GM19452 (cell line): ENCODE data around the gene CEMIP2.

Experiments
- ATAC-seq: cut with Tn5 transposase; IDR thresholded peaks from one replicate; pipeline ENCODE4 v1.9.1; 2021; ENCODE audit not compliant: unreplicated experiment

CEMIP2 gene

DNA sequence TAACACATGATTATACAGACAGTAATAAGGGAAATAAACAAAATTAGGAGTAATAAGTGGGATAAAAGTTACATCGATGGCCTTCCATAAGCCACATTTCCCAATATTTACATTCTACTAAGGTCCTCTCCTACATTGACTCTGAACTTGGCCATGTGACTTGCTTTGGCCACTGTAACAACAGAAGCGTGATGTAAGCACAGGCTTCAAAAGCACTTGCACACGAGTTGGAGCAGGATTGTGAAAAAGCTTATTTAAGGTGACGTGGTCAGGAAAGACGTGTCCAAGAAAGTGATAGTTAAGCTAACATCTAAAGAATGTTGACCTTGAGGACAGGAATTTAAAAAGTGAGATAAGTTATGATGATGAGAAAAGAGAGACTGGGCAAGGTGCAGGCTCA is 9.8 kb upstream of the CEMIP2 start:
- ATAC-seq: no peak

- peak; percentile 86 for ATAC-seq
Measured at GRCh38 chr9:71774920-71775319, 6.6 kb upstream of the CEMIP2 start.

GRCh38 chr9:71772726-71773125 is 4.4 kb upstream of the CEMIP2 start:
- no peak for ATAC-seq

DNA sequence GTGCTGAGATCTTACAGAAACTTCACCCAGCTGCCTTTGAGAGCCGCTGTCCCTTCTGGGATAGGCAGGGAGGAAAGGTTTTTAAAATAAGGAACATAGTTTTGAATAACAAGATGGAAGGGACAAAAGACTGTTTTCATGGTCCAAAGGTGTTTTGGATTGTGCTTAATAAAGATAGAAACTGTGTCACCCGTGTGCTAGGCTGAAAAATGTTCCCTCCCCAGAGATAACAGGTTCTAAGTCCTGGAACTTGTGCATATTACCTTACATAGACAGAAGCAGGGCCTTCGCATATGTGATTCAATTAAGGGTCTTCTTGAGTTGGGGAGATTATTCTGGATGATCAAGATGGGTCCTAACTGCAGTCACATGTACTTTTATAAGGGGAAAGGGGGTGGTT is 1.9 kb upstream of the CEMIP2 start:
- ATAC-seq: no peak

DNA sequence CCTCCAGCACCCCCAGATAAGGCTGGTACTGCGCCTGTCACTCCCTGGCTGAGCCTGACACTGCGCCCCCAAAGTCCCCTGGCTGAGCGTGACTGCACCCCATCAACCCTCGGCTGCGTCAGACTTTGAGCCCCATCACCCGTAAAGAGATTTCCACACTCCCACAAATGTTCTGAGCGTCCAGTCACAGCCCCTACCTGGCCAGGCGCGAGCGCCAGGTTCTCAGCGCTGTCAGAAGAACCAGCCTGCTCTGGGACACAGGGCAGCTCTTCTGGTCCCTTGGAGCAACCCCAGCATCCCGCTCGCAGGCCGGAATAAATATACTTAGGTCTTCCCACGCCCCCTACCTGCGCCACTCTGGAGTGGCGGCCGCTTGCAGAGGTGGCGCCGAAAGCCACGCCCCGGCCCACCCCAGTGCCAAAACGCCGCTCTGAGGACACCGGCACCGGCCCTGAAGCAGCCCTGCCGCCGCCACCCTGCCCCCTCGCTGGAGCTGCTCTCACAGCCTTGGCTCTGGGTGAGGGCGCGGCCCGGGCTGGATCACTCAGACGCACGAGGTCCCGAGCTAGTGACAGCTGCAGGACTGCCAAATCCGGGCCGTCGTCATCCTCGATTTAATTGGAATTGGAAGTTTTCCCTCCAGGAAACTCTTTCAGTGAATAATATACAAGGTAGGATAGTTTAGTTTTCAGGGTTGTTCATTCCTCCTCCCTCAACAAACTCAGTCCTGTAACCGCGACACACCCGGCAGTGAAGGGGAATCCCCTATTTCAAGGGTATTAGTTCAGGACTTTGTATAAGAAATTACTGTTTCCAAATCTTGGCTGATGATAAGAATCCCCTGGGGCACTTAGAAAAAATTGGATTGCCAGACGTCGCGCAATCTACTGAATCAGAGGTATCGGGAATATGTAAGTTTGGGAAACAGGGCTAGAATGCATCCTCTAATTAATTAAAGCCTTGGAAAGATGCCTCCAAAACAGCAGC is 1.2 kb upstream of the CEMIP2 start:
- ATAC-seq: peak; percentile 43

DNA sequence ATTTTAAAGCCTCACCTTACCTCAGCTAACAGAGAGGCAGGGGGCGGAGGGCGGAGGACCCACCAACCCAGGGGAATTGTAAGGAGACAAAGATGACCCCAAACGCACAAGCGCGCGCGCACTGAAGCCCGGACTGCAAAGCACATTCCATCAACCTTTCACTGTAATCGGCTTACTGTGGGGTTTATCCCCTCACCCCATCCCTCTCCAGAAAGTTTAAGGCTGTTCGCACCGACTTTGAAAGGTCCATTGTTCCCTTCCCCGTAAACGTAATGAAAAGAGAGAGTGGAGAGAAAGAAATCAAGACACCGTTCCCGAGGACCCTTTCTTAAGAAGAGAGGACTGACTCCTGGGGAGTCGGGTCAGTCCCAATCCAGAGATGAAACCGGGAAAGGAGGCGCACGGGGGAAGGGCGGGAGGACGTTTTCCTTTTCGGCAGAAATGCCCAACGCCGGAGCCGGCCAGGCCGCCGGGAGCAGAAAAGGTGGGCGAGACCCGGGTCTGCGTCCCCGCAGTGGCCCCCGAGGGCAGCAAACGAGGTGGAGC is 464 bp downstream of the CEMIP2 start:
- ATAC-seq: no peak

GRCh38 chr9:71767163-71767775 is 1.0 kb downstream of the CEMIP2 start:
- no peak for ATAC-seq

- ATAC-seq: peak; percentile 18
Measured at GRCh38 chr9:71766663-71767062, 1.6 kb downstream of the CEMIP2 start.

- no peak for ATAC-seq
Measured at GRCh38 chr9:71765693-71766092, 2.6 kb downstream of the CEMIP2 start.

DNA sequence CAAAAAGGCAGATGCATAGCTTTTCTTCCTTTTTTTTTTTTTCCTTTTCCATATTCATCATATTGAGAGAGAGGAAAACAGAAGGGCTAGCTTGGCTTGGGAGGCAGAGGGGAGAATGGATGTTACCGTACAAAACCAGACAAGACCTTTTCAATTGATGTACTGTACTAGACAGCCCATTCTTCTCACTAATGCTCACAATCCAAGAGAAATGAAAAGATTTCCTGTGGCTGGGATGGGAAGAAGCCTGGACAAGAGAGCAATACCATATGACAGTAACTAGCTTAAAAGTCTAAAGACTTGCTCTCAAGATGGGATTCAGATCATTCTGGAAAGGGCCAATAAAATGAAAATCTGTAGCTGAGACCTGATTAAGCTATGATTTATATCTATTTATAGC is 3.4 kb downstream of the CEMIP2 start:
- no peak for ATAC-seq

- no peak for ATAC-seq
Measured at GRCh38 chr9:71764463-71764862, 3.9 kb downstream of the CEMIP2 start.

DNA sequence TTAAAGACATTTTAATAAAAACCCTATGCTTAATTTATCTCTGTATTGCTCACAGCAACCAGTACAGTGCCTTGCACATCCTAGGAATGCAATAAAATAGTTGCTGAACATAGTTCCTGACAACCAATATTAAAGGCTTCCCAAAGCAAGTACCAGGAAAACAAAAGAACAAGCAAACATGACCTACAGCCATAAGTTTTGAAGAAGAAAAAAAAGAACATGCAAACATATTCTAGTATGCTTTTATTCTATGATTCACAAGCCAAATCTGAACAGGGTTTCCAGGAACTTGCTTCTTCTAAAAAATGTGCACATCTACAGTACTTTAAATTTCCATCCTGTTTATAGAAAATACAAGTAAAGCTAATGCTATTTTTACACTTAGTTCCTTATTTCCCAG is 4.5 kb downstream of the CEMIP2 start:
- ATAC-seq: no peak

- no peak for ATAC-seq
Measured at GRCh38 chr9:71762900-71763653, 5.2 kb downstream of the CEMIP2 start.

DNA sequence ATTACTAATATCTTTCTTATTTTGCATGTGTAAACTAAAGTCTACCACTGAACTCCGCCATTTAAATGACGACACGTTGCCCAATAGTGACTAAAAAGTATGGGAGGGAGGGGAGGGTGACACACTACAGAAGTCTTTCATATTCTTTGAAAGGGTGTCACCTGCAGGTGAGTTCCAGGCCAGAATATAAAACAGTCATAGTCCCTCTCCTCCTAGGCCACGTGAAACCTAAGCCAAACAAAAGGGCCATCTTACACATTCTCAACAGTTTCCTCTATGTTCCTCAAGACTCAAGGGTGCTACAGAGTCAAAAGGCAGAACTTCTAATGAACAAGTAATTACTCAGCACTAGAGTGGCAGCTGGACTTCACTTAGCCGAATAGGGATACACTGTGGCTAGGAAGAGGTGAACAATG is 6.4 kb downstream of the CEMIP2 start:
- no peak for ATAC-seq

DNA sequence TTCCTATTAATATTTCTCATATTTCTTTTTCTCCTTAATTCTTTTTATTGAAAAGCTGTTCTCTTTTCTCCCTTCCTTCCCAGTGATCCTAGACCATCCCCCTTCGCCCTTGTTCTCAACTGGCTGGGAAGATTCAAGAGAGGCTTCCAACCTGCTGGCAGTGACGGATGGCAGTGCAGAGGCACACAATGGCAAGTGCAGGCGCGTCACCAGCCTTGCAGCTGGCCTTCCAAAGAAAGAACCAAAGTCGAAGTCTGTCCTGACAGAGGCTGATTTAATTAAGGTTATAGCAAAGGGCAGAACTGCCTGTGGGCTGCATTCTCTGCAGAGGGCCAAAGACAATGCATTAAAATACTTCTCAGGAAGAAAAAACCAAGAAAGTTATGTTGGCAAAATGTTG is 7.4 kb downstream of the CEMIP2 start:
- ATAC-seq: no peak

DNA sequence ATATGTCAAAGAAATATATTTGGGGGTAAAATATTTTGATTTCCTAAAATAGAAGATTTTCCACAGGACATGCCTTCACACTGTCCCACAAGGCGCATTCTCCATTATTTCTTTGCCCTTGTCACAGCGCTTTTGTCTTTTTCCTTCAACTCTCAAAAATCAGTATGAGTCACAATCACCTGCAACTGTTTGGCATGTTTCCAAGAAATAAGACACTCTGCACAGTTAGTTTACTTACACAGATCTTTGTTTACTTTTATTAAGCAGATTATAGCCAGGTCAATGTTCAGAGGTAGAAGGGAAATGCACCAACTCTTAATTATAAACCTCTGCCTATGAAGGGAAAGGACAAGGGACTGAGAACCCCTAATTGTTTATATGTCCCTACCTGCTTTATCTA is 9.5 kb downstream of the CEMIP2 start:
- ATAC-seq: no peak

DNA sequence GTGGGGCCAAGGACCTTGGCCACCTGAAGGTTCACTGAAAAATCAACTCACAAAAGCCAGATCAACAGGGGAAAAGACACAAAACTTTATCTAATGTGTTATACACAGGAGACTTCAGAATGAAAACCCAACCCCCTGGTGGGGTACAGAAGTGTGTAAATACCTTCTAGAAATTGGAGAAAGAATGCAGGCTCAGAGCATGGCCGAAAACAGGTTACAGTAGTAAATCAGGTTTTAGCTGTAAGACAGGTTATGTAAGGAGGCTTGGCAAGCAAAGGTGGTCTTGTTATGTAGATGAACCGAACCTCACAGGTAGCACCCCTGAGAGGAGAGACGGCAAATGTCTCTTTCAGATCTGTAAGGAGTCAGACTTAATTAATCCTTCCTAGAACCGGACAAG is 10.0 kb downstream of the CEMIP2 start:
- no peak for ATAC-seq

GRCh38 chr9:71756753-71757152 is 11.6 kb downstream of the CEMIP2 start:
- ATAC-seq: no peak

DNA sequence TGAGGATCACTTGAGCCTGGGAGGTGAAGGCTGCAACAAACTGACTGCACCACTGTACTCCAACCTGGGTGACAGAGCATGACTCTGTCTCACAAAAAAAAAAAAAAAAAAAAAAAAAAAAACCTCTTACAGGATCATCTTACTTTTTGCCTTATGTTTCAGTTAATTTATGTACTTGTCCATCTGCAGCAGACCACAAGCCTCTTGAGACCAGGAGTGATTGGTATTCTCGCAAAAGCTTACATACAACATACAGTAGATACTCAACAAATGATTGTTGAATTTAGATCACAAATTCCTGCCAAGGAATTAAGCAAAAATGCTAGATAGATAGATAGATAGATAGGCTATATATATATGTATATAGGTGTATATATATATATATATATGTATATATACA is 12.4 kb downstream of the CEMIP2 start:
- ATAC-seq: no peak

DNA sequence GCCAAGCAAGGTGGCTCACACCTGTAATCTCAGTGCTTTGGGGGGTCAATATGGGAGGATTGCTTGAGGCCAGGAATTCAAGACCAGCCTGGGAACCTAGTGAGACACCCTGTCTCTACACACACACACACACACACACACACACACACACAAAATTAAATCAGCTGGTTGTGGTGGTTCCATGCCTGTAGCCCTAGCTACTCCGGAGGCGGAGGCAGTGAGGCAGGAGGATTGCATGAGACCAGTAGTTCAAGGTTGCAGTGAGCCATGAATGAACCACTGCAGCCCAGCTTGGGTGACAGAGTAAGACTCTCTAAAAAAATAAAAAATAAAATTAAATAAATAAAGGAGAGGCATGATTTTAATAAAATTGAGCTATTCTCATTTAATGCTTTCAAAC is 13.1 kb downstream of the CEMIP2 start:
- no peak for ATAC-seq

DNA sequence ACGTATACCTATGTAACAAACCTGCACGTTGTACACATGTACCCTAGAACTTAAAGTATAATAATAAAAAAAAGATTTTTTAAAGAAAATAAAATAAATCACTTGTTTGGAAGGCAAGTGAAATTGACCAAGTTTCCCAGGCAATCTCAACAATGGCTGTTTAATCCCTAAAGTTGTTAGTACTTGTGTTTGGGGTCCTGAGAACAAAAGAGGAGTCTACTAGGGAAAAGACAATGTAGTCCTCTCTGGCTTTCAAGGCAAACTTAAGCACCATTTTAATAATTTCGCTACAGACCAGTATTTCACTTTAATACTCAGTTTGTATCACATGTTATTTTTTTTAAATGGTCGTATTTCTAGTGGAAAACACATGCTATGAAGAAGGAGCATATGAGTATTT is 14.2 kb downstream of the CEMIP2 start:
- no peak for ATAC-seq
